NCI-H446 treated with DMSO at 0.1 percent for 48 hours (cell line): Measurements from ENCODE around the gene CCAR1.
"Not testable (repeated sequence)": the region's sequence is repeated elsewhere in the genome, so short reads cannot be mapped to it uniquely, and the experiment has no call there.

Source experiments
- DNase-seq: peaks from one replicate; lab custom pipeline; 2025; lab: John Stamatoyannopoulos, UW

The CCAR1 gene

DNA sequence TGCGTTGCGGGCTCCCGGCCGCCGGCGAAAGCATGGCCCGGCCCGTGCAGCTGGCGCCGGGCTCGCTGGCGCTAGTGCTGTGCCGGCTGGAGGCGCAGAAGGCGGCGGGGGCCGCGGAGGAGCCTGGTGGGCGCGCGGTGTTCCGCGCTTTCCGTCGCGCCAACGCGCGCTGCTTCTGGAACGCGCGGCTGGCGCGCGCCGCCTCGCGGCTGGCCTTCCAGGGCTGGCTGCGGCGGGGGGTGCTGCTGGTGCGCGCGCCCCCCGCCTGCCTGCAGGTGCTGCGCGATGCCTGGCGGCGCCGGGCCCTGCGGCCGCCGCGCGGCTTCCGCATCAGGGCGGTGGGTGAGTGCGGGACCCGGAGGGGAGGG is 106.5 kb downstream of the CCAR1 start:
- not testable (repeated sequence) for DNase-seq

DNA sequence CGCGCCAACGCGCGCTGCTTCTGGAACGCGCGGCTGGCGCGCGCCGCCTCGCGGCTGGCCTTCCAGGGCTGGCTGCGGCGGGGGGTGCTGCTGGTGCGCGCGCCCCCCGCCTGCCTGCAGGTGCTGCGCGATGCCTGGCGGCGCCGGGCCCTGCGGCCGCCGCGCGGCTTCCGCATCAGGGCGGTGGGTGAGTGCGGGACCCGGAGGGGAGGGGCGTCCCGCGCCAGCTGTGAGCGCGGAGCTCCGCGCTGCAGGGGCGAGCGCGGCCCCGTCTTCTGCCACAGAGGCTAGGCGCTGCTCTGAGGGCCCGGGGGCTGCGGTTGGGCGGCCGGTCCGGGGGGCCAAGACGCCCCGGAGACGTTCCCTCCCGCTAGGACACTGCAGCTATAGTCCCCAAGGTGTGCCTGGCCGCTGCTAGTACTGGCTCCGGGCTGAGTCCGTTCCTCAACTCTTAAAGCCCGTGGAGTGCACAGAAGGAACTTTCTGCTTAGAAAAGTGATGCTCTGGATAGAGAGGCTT is 107.1 kb downstream of the CCAR1 start:
- DNase-seq: not testable (repeated sequence)

DNA sequence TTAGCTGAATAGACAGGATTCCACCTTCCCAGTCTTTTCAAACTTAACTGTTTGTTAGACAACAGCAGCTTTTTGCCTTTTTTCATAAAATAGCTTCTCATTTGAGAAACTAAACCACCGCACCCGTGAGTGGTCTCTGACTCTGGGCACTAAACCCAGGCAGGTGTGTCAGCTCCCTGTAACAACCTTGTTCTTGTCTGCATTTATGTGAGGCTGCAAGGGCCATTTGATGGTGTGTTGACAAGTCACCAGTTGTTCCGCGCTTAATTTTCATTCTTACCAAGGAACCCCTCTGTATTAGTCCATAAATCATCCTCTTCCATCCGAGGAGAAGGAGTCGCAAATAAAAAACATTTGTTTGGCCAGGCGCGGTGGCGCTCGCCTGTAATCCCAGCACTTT is 107.8 kb downstream of the CCAR1 start:
- DNase-seq: no peak

DNA sequence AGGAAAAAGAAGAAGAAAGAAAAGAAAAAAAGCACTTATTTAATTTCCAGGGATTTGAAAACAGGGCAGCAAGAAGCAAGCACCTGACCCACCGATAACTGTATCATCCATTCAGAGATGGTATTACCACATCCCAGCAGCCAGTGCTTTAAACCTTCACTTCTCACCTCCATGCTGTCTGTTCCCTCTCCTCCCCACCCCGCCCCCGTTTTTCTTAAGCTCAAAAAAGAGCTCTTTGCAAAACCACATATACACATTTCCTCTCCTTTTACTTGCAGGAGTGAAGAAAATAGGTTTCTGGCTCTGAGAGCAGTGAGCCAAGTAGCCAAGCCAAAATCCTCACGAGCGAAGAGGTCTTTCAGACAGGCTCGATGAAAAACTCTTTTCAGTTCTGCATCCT is 108.5 kb downstream of the CCAR1 start:
- no peak for DNase-seq

DNA sequence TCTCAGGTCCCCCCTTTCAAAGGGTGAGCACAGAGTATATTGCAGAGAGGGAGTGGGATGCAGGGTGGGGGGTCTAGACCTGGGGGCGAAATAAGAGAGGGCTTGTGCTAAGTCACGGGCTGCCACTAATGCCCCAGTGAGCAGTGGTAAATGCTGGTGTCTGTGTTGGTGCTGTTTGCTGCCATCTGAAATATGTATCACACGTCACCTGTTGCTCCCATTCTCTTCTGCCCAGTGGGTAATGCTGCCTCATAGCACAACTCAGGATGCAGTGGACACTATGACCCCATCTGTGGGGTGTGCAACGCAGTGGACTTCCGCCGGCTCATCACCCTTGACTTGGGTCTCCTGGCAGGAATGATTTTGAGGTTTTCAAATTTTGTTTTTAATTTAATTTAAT is 108.9 kb downstream of the CCAR1 start:
- DNase-seq: no peak

DNA sequence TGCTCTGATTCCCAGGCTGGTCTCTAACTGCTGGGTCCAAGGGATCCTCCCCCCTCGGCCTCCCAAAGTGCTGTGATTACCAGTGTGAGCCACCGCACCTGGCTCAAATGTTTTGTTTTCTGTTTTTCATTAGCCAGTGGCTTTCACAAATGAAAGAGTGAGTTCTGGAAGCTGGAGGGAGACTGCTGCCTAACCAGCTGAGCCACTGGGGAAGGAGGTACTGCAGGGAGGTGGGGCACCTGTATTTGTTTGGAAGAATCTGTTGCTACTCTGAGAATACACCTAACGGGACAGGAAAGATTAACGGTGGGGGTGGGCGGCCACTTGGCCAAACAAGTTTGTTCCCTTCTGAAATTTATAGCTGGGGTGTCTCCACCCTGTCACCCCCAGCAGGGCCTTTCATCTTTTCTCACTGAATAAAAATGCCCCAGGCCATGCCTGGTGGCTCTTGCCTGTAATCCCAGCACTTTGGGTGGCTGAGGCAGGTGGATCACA is 111.0 kb downstream of the CCAR1 start:
- DNase-seq: no peak

DNA sequence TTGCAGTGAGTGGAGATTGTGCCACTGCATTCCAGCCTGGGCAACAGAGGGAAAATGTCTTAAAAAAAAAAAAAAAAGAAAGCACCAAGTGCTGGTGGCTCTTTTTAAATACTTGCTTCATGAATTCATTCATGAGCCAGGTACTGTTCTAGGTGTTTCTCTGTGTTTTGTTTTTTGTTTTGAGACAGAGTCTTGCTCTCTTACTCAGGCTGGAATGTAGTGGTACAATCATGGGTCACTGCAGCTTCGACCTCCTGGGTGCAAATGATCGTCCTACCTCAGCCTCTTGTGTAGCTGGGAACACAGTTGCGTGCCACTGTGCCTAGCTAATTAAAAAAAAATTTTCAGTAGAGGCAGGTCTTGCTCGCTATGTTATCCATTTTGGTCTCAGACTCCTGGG is 111.6 kb downstream of the CCAR1 start:
- no peak for DNase-seq

DNA sequence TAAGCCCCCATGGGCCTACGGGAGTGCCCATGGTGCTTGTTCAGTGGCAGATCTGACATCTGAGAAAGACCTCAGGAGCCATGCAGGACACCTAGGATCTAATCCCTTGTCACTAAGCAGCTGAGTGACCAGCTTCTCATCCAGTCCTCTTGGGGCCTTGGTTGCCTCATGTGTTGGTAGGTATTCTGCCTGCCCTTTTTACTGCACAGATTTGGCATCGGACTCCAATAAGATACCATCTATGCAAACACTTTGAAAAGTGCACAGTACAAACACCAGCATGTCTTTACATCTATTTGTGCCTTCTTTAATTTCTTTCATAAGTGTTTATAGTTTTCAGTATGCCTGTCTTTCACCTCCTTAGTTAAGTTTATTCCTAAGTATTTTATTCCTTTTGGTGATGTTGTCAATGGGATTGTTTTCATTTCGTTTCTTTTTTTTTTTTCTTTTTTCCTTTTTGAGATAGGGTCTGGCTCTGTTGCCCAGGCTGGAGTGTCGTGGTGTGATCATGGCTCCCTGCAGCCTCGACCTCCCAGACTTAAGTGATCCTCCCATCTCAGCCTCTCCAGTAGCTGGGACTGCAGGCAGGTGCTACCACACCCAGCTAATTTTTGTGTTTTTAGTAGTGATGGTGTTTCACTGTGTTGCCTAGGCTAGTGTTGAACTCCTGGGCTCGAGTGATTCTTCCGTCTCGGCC is 116.7 kb downstream of the CCAR1 start:
- DNase-seq: no peak

DNA sequence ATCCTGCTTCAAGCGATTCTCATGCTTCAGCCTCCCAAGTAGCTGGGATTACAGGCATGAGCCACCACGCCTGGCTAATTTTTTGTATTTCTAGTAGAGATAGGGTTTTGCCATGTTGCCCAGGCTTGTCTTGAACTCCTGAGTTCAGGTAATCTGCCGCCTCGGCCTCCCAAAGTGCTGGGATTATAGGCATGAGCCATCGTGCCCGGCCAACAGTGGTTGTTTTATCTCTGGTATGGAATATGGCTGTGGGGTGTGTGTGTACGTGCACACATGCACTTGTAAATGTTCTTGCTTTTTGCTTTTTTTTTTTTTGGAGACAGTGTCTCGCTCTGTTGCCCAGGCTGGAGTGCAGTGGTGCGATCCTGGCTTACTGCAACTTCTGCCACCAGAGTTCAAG is 119.6 kb downstream of the CCAR1 start:
- not testable (repeated sequence) for DNase-seq
